ENCODE data around the gene AMBRA1. TPM values are rescaled to one million over a fixed set of nuclear protein-coding genes. Genes with fewer than 3 reads are reported as not detected.

Gene AMBRA1
- polyA plus RNA-seq, 3 donors from 2014 or later: 5.3 to 12.8 (median 7.4) TPM

DNA sequence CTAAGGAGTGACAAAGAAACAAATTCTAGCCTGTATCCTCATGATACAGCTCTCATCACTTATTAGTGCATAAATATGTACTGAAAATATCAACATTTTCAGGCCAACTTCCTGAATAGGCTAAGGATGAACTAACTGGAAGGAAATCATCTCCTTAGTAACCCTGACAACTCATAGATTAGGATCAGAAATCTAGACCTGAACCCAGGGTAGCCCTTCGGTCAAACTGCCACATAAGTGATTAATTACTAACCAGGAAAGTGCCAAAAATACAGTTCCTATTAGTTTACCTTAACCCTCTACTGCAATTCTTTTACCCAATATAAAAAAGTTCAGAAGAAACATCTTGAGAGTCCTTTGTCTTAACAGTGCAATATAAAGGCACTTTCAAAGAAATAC lies 40.0 kb downstream of the AMBRA1 start:
- Mint-ChIP-seq H3K9me3 (no peaks in the 10 kb centered on the region), H3K36me3 (no peaks in the 10 kb centered on the region), H3K4me3 (no peak overlapping the region), H3K27ac (peak overlapping the region in 2 of 6 donors; percentile 5 to 32), H3K27me3 (ENCODE audit: low read depth in 3 of 3) (no peaks in the 10 kb centered on the region), H3K4me1 (peaks cover 33 to 60% of the 10 kb centered on the region in 2 donors)
- DNase-seq: no peak

DNA sequence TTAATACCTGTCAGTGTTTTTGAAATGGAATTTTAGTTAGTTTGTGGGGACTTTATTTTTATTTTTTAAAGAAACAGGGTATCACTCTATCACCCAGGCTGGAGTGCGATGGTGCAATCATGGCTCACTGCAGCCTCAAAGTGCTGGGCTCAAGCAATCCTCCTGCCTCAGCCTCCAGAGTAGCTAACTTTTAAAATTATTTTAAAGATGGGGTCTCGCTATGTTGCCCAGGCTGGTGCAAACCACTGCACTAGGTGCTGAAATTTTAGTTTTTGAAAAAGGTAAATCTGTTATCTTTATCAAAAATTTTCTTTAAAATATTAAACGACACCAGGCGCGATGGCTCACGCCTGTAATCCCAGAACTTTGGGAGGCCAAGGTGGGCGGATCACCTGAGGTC lies 42.6 kb downstream of the AMBRA1 start:
- H3K4me1 Mint-ChIP-seq: peaks cover 26 to 54% of the 10 kb centered on the region in 2 donors
- no peak overlapping the region for H3K4me3 Mint-ChIP-seq
- DNase-seq: no peak
- H3K36me3 Mint-ChIP-seq: peaks cover 4 to 15% (median 4%) of the 10 kb centered on the region in 3 donors
- H3K27ac Mint-ChIP-seq: no peak overlapping the region
- H3K27me3 Mint-ChIP-seq (ENCODE audit: low read depth in 3 of 3): no peaks in the 10 kb centered on the region
- no peaks in the 10 kb centered on the region for H3K9me3 Mint-ChIP-seq

DNA sequence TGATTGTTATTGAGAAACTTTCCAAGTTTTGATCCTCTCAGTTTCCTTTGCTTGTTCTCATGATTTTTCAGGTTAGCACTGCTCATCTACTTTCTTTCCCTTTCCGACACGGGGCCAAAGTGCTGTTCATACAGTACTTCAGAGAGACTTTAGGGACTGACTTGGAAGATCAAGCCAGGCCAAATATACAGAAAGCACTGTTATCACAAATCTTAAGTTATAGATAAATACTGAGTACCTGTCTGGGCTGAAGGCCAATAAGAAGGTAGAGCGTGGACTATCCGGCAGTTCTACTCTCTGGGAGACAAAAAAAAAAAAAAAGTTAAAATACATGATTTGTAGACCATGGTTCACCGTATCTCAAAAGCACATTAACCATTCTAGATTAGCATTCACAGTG lies 46.2 kb downstream of the AMBRA1 start:
- Mint-ChIP-seq H3K27ac (no peak overlapping the region), H3K27me3 (ENCODE audit: low read depth in 3 of 3) (no peaks in the 10 kb centered on the region), H3K9me3 (no peaks in the 10 kb centered on the region), H3K4me1 (peaks cover 6 to 23% of the 10 kb centered on the region in 2 donors), H3K36me3 (peaks cover 20 to 43% (median 21%) of the 10 kb centered on the region in 3 donors), H3K4me3 (no peak overlapping the region)
- DNase-seq: no peak

DNA sequence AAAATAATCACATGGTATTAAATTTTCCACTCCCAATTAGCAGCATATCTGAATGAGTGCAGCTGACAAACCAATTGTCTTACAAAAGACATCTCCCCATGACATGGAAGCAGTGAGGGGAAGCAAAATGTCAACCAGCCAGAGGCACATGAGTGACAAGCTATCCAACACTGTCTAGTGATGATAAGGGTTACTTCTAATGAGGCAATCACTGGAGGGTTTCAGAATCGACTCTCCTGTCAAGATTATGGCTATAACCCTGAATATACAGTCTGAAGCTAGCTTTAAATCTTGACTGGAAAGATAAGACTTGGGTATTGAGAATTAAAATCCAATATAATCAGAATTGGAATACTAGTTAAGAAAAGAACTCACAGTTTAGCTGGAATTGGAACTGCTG lies 50.3 kb downstream of the AMBRA1 start:
- Mint-ChIP-seq H3K36me3 (peaks cover 21 to 60% (median 26%) of the 10 kb centered on the region in 3 donors), H3K4me3 (no peak overlapping the region), H3K27ac (no peak overlapping the region), H3K27me3 (ENCODE audit: low read depth in 3 of 3) (no peaks in the 10 kb centered on the region), H3K4me1 (peaks cover 0 to 9% of the 10 kb centered on the region in 2 donors), H3K9me3 (no peaks in the 10 kb centered on the region)
- DNase-seq: no peak

DNA sequence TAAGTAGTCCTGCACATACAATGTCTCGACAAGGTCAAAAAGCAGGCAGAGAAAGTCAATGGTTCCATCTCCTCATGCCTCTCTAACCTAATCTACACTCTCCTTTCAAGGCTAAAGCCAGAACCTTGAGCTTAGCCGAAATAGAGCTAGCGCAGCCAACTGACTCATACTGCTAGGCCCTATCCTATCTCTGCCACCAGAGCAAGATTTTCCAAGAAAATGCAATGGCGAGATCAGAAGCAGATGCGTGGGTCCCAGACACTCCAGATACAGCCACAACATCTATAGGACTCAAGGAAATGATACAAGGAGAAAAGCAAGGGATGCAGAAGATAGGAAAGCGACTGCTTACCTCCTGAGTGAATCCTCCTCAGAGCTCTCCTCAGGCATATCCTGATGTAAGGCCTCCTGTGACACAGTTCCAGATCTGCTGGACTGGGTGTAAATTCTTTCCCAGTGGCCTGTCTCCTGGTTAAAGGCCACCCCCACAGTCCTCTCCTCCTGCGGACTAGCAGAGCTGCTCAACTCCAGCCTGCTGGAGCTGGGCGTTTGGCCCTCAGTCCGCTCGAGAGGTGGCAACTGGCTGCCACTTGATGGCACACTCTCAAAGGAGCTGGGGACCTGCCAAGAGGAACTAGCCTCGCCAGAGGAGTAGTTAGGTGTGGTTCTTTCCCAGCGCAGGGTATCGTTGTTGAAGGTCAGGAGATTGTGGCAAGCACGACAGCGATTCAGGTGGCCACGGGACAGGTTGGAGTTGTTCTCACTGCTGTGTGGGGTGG lies 52.0 kb downstream of the AMBRA1 start:
- Mint-ChIP-seq H3K9me3 (no peaks in the 10 kb centered on the region), H3K27me3 (ENCODE audit: low read depth in 3 of 3) (no peaks in the 10 kb centered on the region), H3K36me3 (peaks cover 21 to 50% (median 26%) of the 10 kb centered on the region in 3 donors), H3K4me1 (peaks cover 6 to 12% of the 10 kb centered on the region in 2 donors), H3K27ac (peak overlapping the region in 2 of 6 donors; percentile 39 to 46), H3K4me3 (no peak overlapping the region)
- DNase-seq: no peak

DNA sequence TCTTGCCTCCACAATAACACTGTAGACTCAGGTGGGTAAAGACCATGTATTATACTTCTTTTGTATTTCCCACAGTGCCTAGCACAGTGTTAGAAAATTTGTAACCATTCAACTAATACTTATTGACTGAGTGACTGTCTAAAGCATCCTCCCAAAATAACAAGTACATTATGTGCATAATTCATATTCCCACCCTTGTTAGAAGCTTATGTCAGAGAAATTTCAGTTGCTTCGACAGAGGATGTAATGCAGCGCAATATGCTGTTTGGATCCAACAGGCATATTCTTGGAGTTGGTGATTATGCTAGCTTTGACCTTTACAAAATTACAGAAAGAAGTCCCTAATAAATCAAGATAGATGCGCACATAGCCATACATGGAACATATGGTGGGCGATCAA lies 53.0 kb downstream of the AMBRA1 start:
- Mint-ChIP-seq H3K4me1 (peaks cover 11 to 22% of the 10 kb centered on the region in 2 donors), H3K27ac (peak overlapping the region in 1 of 6 donors; percentile 39), H3K36me3 (peaks cover 15 to 42% (median 21%) of the 10 kb centered on the region in 3 donors), H3K4me3 (no peak overlapping the region), H3K27me3 (ENCODE audit: low read depth in 3 of 3) (no peaks in the 10 kb centered on the region), H3K9me3 (no peaks in the 10 kb centered on the region)
- no peak for DNase-seq

DNA sequence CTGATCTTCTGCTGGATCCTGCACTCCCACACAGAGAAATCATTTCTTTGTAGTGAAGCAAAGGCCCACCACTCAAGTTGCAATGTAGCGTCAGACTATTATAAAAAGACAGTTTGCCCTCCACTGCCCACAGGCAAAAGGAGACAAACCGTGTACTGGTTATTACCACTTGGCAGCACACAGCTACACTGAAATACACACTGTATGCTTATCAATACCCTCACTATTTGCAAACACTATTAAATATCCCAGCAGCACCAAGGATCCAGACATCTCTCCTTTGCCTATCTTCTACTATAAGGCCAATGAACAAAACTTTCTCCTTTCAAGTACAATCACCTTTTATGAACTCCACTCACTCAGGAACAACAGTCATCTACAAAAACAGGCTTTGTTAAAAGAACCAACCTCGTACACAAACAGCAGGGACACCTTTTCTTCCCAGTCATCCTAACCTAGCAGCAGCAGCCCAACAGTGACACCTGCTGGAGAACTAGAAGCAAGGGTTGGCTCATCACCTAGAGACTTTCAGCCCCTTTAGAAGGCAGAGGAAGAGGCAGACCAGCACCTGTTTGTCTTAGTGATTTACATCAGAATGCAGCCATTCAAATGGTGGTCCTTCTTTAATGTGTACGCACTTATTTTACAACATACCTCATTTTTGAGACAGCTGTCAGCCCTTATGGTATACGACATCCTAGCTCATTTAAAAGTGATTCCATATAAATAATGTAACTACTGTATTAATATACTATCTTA lies 56.1 kb downstream of the AMBRA1 start:
- no peaks in the 10 kb centered on the region for H3K9me3 Mint-ChIP-seq
- no peaks in the 10 kb centered on the region for H3K27me3 Mint-ChIP-seq (ENCODE audit: low read depth in 3 of 3)
- H3K4me1 Mint-ChIP-seq: peaks cover 21 to 47% of the 10 kb centered on the region in 2 donors
- H3K36me3 Mint-ChIP-seq: peaks cover 0 to 18% (median 6%) of the 10 kb centered on the region in 3 donors
- peak overlapping the region in 3 of 6 donors; percentile 0 to 63 (median 23) for H3K27ac Mint-ChIP-seq
- no peak overlapping the region for H3K4me3 Mint-ChIP-seq
- DNase-seq: peak; percentile 43 to 57 (median 53)

DNA sequence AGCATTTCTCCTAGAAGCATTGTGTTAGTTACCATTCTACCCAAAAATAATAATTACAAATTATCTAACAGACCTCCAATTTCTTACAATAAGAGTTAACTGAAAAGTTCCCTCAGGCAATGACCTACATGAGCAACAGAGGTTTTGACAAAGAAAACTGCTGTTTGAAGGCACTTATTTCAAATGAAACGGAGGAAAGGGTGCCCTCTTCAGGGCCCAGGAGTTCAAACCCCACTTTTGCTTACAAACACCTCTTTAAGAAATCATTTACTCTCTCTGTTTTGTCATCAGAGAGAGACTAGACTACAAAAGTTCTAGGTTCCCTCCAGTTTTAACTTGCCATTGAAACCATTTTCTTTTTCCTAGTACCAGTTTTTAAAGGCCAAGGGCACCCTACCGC lies 56.7 kb downstream of the AMBRA1 start:
- Mint-ChIP-seq H3K4me3 (no peak overlapping the region), H3K4me1 (peaks cover 21 to 51% of the 10 kb centered on the region in 2 donors), H3K27me3 (ENCODE audit: low read depth in 3 of 3) (no peaks in the 10 kb centered on the region), H3K9me3 (no peaks in the 10 kb centered on the region), H3K36me3 (peaks cover 0 to 12% (median 6%) of the 10 kb centered on the region in 3 donors), H3K27ac (no peak overlapping the region)
- DNase-seq: no peak

DNA sequence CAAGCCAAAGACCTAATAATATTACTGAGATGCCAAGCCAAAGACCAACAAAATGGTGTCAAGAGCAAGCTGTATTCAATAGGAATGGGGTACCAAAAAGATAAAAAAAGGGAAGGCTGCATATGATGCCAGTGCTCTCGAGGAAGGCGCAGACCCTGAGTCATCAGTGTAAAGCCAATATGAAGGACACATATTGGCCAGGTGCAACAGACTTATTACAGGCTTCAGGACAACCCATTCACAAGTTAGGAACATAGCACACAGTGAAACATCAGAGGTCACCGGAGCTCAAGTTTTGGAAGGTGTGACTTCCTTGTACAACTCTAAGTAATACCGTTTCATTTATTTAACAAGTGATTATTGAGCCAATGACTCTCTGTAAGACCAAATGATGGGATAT lies 58.1 kb downstream of the AMBRA1 start:
- H3K36me3 Mint-ChIP-seq: peaks cover 0 to 3% (median 0%) of the 10 kb centered on the region in 3 donors
- H3K4me1 Mint-ChIP-seq: peaks cover 26 to 51% of the 10 kb centered on the region in 2 donors
- H3K27me3 Mint-ChIP-seq (ENCODE audit: low read depth in 3 of 3): no peaks in the 10 kb centered on the region
- no peak overlapping the region for H3K27ac Mint-ChIP-seq
- no peak overlapping the region for H3K4me3 Mint-ChIP-seq
- DNase-seq: no peak
- H3K9me3 Mint-ChIP-seq: no peaks in the 10 kb centered on the region

DNA sequence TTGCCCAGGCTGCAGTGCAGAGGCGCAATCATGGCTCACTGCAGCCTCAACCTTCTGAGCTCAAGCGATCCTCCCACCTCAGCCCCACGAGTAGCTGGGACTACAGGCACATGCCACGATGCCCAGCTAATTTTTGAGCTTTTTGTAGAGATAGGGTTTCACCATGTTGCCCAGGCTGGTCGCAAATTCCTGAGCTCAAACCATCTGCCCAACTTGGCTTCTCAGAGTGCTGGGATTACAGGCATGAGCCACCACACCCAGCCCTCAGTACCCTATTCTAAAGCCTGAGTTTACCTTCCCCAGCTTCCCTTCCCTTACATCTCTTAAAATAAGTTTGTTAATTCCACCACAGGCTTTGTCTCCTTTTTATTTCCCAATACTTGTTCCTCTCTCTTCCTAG lies 59.1 kb downstream of the AMBRA1 start:
- Mint-ChIP-seq H3K36me3 (no peaks in the 10 kb centered on the region), H3K27ac (no peak overlapping the region), H3K27me3 (ENCODE audit: low read depth in 3 of 3) (no peaks in the 10 kb centered on the region), H3K4me3 (no peak overlapping the region), H3K9me3 (no peaks in the 10 kb centered on the region), H3K4me1 (peaks cover 26 to 58% of the 10 kb centered on the region in 2 donors)
- DNase-seq: no peak

DNA sequence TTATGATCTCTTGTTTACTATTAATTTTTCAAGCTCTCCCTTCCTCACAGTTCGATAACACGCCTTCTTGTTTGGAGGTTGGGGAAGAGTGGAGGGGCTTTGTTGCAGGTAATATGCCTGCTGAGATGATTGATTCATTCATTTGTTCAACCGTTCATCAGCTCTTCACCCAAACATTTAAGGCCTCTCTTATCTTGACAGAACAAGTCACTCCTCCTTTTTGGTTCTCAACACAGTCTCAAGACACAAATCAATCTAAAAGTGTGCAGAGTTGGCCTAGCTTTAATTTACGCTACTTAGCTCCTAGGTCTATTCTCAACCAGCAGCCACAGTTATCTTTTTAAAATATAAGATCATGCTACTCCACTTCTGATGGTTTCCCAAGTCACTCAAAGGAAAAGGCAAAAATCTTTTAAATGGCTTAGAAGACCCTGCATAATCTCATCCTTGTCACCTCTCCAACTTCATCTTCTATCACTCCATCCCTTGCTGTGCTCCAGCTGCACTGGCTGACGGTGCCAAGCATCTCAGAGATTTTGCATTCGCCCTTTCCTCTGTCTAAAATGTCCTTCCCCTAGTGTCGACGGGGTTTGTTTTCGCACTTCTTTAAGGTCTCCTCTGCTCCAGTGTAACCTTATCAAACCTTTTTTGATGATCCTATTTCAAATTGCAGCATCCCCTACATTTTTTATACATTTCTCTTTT lies 60.3 kb downstream of the AMBRA1 start:
- peaks cover 38 to 70% of the 10 kb centered on the region in 2 donors for H3K4me1 Mint-ChIP-seq
- H3K36me3 Mint-ChIP-seq: no peaks in the 10 kb centered on the region
- no peaks in the 10 kb centered on the region for H3K9me3 Mint-ChIP-seq
- peak overlapping the region in 1 of 6 donors; percentile 16 for H3K27ac Mint-ChIP-seq
- H3K4me3 Mint-ChIP-seq: no peak overlapping the region
- no peak for DNase-seq
- H3K27me3 Mint-ChIP-seq (ENCODE audit: low read depth in 3 of 3): no peaks in the 10 kb centered on the region

DNA sequence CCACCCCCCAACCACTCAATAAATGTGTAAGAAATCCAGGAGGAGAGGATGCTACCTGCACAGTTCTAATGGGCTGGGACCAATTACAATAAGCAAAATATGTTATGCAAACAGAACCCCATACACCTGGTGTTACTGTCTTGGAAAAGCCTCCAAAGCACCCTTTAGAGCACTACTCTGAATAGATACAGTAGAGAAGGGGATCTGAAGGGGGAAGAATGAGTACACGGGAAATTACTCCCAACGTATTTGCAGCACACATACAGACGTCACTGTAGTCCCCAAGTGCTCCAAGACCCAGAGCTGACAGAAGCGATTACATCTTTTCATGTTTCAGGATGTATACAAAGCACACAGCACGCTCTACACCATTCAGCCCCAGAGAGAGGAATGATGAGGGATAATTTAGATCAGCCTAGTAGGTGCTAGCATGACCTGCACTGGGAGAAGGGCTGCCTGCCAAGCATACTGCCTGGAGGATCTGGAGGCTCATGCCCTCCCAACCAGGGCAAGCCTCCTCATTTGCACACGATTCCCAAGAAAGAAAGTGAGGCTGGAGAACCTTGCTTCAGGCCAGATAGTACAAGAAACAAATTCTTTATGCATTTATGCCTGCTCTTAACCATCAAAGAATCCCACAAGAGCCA lies 63.8 kb downstream of the AMBRA1 start:
- no peak for DNase-seq
- peak overlapping the region in 2 of 6 donors; percentile 24 to 31 for H3K27ac Mint-ChIP-seq
- H3K36me3 Mint-ChIP-seq: no peaks in the 10 kb centered on the region
- no peaks in the 10 kb centered on the region for H3K27me3 Mint-ChIP-seq (ENCODE audit: low read depth in 3 of 3)
- H3K4me1 Mint-ChIP-seq: peaks cover 30 to 62% of the 10 kb centered on the region in 2 donors
- no peak overlapping the region for H3K4me3 Mint-ChIP-seq
- H3K9me3 Mint-ChIP-seq: no peaks in the 10 kb centered on the region

DNA sequence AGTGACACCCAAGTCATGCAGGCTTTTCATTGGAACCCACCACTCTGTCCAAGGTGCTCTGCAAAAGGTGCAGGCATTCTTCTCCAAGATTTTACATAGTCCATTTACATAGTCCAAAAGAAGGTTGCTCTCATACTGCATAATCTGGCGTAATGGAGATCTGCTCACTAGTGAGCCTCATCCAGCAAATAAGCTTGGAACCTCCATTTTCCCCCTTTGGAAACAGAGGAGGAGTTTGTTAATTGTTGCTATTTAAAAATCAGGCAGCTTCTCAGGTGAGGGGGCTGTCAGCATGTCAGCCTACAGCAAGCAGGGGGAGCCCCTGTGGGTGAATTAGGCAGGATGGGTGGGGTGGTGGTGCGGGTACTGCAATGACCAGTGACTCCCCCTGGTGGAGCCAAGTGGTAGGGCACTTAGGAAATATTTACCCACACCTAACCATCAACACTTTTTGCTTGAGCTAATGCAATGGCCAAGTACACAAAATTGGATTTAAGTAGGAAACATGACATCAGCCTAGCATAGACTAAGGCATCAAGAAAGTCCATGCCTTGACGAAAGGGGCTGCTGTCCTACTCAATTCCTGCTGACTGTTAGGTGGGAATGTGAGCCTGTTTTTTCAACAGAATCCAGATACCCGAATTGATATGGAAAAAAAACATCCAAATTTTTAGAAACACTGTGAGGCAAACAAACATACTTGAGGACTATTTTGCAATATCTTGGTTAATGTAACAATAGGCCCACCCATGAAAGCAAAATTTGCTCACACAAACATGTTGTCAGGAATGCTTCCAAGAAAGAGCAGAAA lies 64.5 kb downstream of the AMBRA1 start:
- Mint-ChIP-seq H3K4me3 (no peak overlapping the region), H3K27ac (no peak overlapping the region), H3K4me1 (peaks cover 26 to 63% of the 10 kb centered on the region in 2 donors), H3K36me3 (no peaks in the 10 kb centered on the region), H3K9me3 (no peaks in the 10 kb centered on the region), H3K27me3 (ENCODE audit: low read depth in 3 of 3) (no peaks in the 10 kb centered on the region)
- peak; percentile 66 to 72 (median 67) for DNase-seq

All from immature natural killer cell (primary cell).